Psoas muscle (tissue), 8 donors: Measurements from ENCODE around the gene BRF1. TPM values are rescaled to one million over a fixed set of nuclear protein-coding genes. Genes with fewer than 3 reads are reported as not detected.

ENCODE experiments used
- ATAC-seq, 4 donors: fragments of 200-7000 bp; cut with Tn5 transposase; one replicate each; pipeline ENCODE4 v1.9.1; 2020; ENCODE audit warnings: moderate library complexity in 3 of 4, mild to moderate bottlenecking in 2 of 4
- DNase-seq, 2 donors: peaks; one replicate each; pipeline ENCODE4 v3.0.0-alpha.2; 2020
- H3K27ac ChIP-seq: fragments of 200-600 bp; one replicate; pipeline ENCODE4 v1.8.0; 2022
- H3K27me3 ChIP-seq, 3 donors: fragments of 200-600 bp in 1 of 3; one replicate each; pipeline versions ENCODE4 v1.6.1 to v1.8.0; 2013 to 2022; ENCODE audit warnings: low read length in 2 of 3, mild to moderate bottlenecking in 2 of 3, moderate library complexity in 1 of 3; ENCODE audit not compliant: insufficient read depth in 3 of 3
- H3K36me3 ChIP-seq, 2 donors: fragments of 200-600 bp in 1 of 2; one replicate each; pipeline versions ENCODE4 v1.6.1 to v1.8.0; 2013 to 2022; ENCODE audit warnings: low read depth in 1 of 2, mild to moderate bottlenecking in 1 of 2, moderate library complexity in 1 of 2; ENCODE audit not compliant: insufficient read depth in 1 of 2
- H3K4me1 ChIP-seq: fragments of 200-600 bp; one replicate; pipeline ENCODE4 v1.8.0; 2022
- H3K4me3 ChIP-seq: fragments of 200-600 bp; one replicate; pipeline ENCODE4 v1.8.0; 2022; ENCODE audit warnings: mild to moderate bottlenecking
- H3K9me3 ChIP-seq: fragments of 200-600 bp; one replicate; pipeline ENCODE4 v1.8.0; 2022
- WGBS, 3 donors: extraction: QIAGEN DNeasy Blood & Tissue Kit; methylation state at CpG; one replicate each; pipeline versions ENCODE4 v1.1.6 to v1.1.7; 2013; 5-methylcytosine and 5-hydroxymethylcytosine counted together
- intact Hi-C, 2 donors: fragments of 100-400 bp; cut with DNase I; formaldehyde crosslinking; loops; one replicate each; pipeline versions ENCODE4 v1.11.0 to v1.14.2; 2022
- polyA plus RNA-seq, 3 donors: library from polyadenylated mRNA; stranded (reverse); fragments of 200-250 nt; gene quantifications; one replicate each; pipeline ENCODE4 v1.2.3, GENCODE V29; 2013
- total RNA-seq, 4 donors: library from RNA; stranded (reverse); fragmentation: NEBNext Ultra II Directional in 2 of 4; extraction: Animal tissue kit (Norgen Biotek cat#: 25700) in 2 of 4; gene quantifications; one replicate each; pipeline versions ENCODE4 v1.2.1 to v1.2.4, GENCODE V29; 2021 to 2023
- TF ChIP-seq, protein P1 (sequence below): fragments of 200-600 bp; IDR thresholded peaks from one replicate; pipeline ENCODE4 v1.8.0; 2022; ENCODE audit warnings: antibody characterized with exemption
- donor health status: healthy with polysubstance abuse.
- donor health status: DM: no; HTN: no; CAD: no; lungs with moderate emphysema.
- donor health status: Bipolar disorder and iron deficiency.
- donor health status: healthy.
- donor health status: DM: yes; HTN: yes; CAD: no.
- donor health status: DM: no; HTN: no; CAD: no.
- donor health status: DM: no; HTN: no; CAD: no.
- donor health status: DM: yes; HTN: yes; CAD: no.

BRF1 gene
- total and polyA plus RNA-seq, 7 donors = 12.9 to 26.2 (median 17.1) TPM

GRCh38 chr14:105209646-105210045, 91.2 kb downstream of the BRF1 start:
- H3K4me1 ChIP-seq = peaks cover 25% of the 10 kb centered on the region
- H3K4me3 ChIP-seq = no peak overlapping the region
- WGBS, 3 donors = 89 to 94% (median 93%) methylated on average over 14 to 16 of the region's 16 CpGs
- intact Hi-C loops = no loop called here
- H3K9me3 ChIP-seq = no peaks in the 10 kb centered on the region
- DNase-seq = no peak
- ATAC-seq = no peak
- TF ChIP-seq, protein P1, sequence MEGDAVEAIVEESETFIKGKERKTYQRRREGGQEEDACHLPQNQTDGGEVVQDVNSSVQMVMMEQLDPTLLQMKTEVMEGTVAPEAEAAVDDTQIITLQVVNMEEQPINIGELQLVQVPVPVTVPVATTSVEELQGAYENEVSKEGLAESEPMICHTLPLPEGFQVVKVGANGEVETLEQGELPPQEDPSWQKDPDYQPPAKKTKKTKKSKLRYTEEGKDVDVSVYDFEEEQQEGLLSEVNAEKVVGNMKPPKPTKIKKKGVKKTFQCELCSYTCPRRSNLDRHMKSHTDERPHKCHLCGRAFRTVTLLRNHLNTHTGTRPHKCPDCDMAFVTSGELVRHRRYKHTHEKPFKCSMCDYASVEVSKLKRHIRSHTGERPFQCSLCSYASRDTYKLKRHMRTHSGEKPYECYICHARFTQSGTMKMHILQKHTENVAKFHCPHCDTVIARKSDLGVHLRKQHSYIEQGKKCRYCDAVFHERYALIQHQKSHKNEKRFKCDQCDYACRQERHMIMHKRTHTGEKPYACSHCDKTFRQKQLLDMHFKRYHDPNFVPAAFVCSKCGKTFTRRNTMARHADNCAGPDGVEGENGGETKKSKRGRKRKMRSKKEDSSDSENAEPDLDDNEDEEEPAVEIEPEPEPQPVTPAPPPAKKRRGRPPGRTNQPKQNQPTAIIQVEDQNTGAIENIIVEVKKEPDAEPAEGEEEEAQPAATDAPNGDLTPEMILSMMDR = no peak
- H3K36me3 ChIP-seq = peaks cover 0 to 14% of the 10 kb centered on the region in 2 donors
- no peaks in the 10 kb centered on the region for H3K27me3 ChIP-seq
- H3K27ac ChIP-seq = no peak overlapping the region

GRCh38 chr14:105209091-105209490, 91.7 kb downstream of the BRF1 start:
- Histone ChIP-seq H3K4me1 (peaks cover 27% of the 10 kb centered on the region), H3K36me3 (peaks cover 0 to 14% of the 10 kb centered on the region in 2 donors), H3K27me3 (no peaks in the 10 kb centered on the region), H3K9me3 (no peaks in the 10 kb centered on the region), H3K4me3 (no peak overlapping the region), H3K27ac (no peak overlapping the region)
- DNase-seq (no peak), ATAC-seq (no peak)
- TF ChIP-seq, protein P1 = no peak
- 94 to 96% (median 95%) methylated on average over 8 of the region's 8 CpGs for WGBS, 3 donors
- intact Hi-C loops = no loop called here

DNA sequence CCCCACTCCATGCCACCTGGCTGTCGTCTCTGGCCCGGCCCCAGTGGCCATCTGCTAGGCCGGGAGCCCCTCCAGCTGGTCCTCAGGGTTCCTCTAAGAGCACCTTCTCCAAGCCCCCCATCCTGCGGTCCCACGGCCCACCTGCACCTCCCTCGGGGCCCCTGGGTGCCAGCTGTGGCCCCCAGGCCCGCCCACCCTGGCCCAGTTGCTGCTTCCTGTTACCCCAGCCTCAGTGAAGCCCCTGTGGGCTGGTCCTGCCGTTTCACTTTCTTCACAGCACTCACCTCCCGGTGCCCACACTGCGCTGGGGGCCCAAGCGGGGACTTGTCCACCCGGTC, 92.1 kb downstream of the BRF1 start:
- TF ChIP-seq, protein P1 = no peak
- peaks cover 24% of the 10 kb centered on the region for H3K4me1 ChIP-seq
- intact Hi-C loops = no loop called here
- H3K27me3 ChIP-seq = no peaks in the 10 kb centered on the region
- DNase-seq (no peak), ATAC-seq (no peak)
- no peak overlapping the region for H3K27ac ChIP-seq
- no peak overlapping the region for H3K4me3 ChIP-seq
- WGBS, 3 donors = 91 to 94% (median 91%) methylated on average over 11 to 12 of the region's 12 CpGs
- H3K36me3 ChIP-seq = peaks cover 0 to 14% of the 10 kb centered on the region in 2 donors
- no peaks in the 10 kb centered on the region for H3K9me3 ChIP-seq

- no peak overlapping the region for H3K27ac ChIP-seq
- ATAC-seq (no peak), DNase-seq (no peak)
- WGBS, 3 donors = 92 to 94% (median 94%) methylated on average over 23 to 25 of the region's 25 CpGs
- intact Hi-C loops = no loop called here
- H3K4me1 ChIP-seq = peaks cover 21% of the 10 kb centered on the region
- peaks cover 0 to 14% of the 10 kb centered on the region in 2 donors for H3K36me3 ChIP-seq
- H3K27me3 ChIP-seq = no peaks in the 10 kb centered on the region
- H3K4me3 ChIP-seq = no peak overlapping the region
- no peaks in the 10 kb centered on the region for H3K9me3 ChIP-seq
- TF ChIP-seq, protein P1 = no peak
Observed at GRCh38 chr14:105207996-105208737, 92.6 kb downstream of the BRF1 start.

DNA sequence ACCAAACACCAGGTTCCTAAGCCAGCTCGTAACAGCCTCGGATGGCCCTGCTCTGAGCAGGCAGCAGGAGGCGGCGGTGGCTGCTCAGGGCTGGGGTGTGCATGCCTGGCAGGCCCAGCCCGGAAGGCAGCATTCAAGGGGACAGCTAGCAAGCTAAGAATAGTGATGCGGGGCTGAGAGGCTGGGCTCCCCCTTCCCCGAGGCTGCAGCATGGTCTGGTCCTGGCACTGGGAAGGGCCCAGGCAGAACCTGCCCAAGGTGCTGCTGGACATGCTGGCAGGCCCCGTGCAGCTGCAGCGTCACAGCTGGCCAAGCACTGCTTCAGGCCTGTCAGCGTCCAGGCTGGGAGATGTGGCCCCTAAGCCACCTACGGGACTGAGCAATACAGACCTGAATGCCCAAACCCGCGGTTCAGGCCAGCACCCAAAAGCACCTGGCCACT, 93.3 kb downstream of the BRF1 start:
- no peaks in the 10 kb centered on the region for H3K9me3 ChIP-seq
- TF ChIP-seq, protein P1 = no peak
- H3K4me3 ChIP-seq = no peak overlapping the region
- no peak overlapping the region for H3K27ac ChIP-seq
- ATAC-seq (no peak), DNase-seq (no peak)
- H3K36me3 ChIP-seq = peaks cover 0 to 14% of the 10 kb centered on the region in 2 donors
- H3K4me1 ChIP-seq = peaks cover 21% of the 10 kb centered on the region
- intact Hi-C loops = no loop called here
- H3K27me3 ChIP-seq = no peaks in the 10 kb centered on the region
- WGBS, 3 donors = 59 to 77% (median 65%) methylated on average over 12 to 13 of the region's 13 CpGs
